HepG2 (cell line): Measurements from ENCODE around the gene RAB14. TPM values are rescaled to one million over a fixed set of nuclear protein-coding genes. Genes with fewer than 3 reads are reported as not detected.

ENCODE experiments used
- ATAC-seq: fragments of 200-7000 bp; cut with Tn5 transposase; 3 replicates; pipeline ENCODE4 v1.9.1; 2020; ENCODE audit warnings: mild to moderate bottlenecking, moderate library complexity
- BruUV-seq: library from RNA; stranded (reverse); fragments of 400-500 nt; replicated peaks from 2 replicates; lab custom pipeline; 2021; lab: Mats Ljungman, UMichigan
- CTCF ChIA-PET: fragments of 300-600 bp; formaldehyde crosslinking; extraction: SDS; loops from one replicate; lab custom pipeline; 2021; ENCODE audit warnings: low total read pairs, inconsistent platforms, low intra/inter-chr PET ratio; lab: Yijun Ruan, JAX
- POLR2A ChIA-PET: fragments of 350-600 bp; sonication (Branson Sonifier 250); formaldehyde crosslinking; loops from one replicate; lab custom pipeline; 2020; ENCODE audit warnings: antibody characterized with exemption, inconsistent platforms; lab: Yijun Ruan, JAX
- DNase-seq: peaks from one replicate; pipeline ENCODE4 v3.0.0-alpha.2; 2015; ENCODE audit warnings: low spot score
- FAIRE-seq: peaks from 3 replicates; lab custom pipeline; 2011; peaks lifted over from hg19 to GRCh38; lab: Jason Lieb, UNC
- H2AFZ ChIP-seq: one replicate; pipeline ENCODE4 v1.6.1; 2011; ENCODE audit warnings: low read length, inconsistent platforms
- H3K27ac ChIP-seq: fragments of 300-600 bp; 3 replicates; pipeline ENCODE4 v1.8.0; 2011; ENCODE audit warnings: mixed run types, mild to moderate bottlenecking, mixed read lengths, low read length, inconsistent platforms; ENCODE audit not compliant: insufficient read depth; ENCODE audit errors: extremely low read length
- H3K27me3 ChIP-seq, 2 experiments: fragments of 200-600 bp in 1 of 2; 2 replicates in 1 of 2; 3 replicates in 1 of 2; pipeline versions ENCODE4 v1.6.0 to v1.8.0; 2011; ENCODE audit warnings: low read length in 2 of 2, mild to moderate bottlenecking in 2 of 2, moderate library complexity in 2 of 2, inconsistent platforms in 1 of 2; ENCODE audit not compliant: insufficient read depth in 2 of 2, control insufficient read depth in 1 of 2
- H3K36me3 ChIP-seq, 2 experiments: fragments of 200-600 bp in 1 of 2; replicated peaks in 1 of 2; 2 replicates in 1 of 2; 3 replicates in 1 of 2; pipeline versions ENCODE4 v1.5.1 to v1.8.0; 2011; ENCODE audit warnings: low read length in 2 of 2, inconsistent platforms in 1 of 2; ENCODE audit not compliant: insufficient read depth in 2 of 2, control insufficient read depth in 1 of 2
- H3K4me1 ChIP-seq: 2 replicates; pipeline ENCODE4 v1.5.1; 2012; ENCODE audit warnings: low read length, inconsistent platforms; ENCODE audit not compliant: insufficient read depth
- H3K4me2 ChIP-seq: 2 replicates; pipeline ENCODE4 v1.6.0; 2011; ENCODE audit warnings: low read depth, low read length, inconsistent platforms
- H3K4me3 ChIP-seq, 3 experiments: fragments of 200-600 bp in 1 of 3; sonication (generic), shearing (Covaris generic) in 1 of 3; replicated peaks in 1 of 3; 2 replicates each; pipeline ENCODE4 v1.5.1; 2011 to 2016; ENCODE audit warnings: low read length in 3 of 3, inconsistent platforms in 2 of 3, low read depth in 2 of 3, mild to moderate bottlenecking in 2 of 3, control low read depth in 1 of 3, mixed read lengths in 1 of 3; ENCODE audit not compliant: insufficient read depth in 1 of 3
- H3K79me2 ChIP-seq: one replicate; pipeline ENCODE4 v1.6.1; 2011; ENCODE audit warnings: low read length, inconsistent platforms; ENCODE audit not compliant: insufficient read depth
- H3K9ac ChIP-seq: 2 replicates; pipeline ENCODE4 v1.6.0; 2011; ENCODE audit warnings: mild to moderate bottlenecking, low read depth, low read length, inconsistent platforms; ENCODE audit not compliant: insufficient read depth
- H3K9me3 ChIP-seq: 2 replicates; pipeline ENCODE4 v1.5.1; 2012; ENCODE audit warnings: mild to moderate bottlenecking, low read length
- H4K20me1 ChIP-seq: 2 replicates; pipeline ENCODE4 v1.6.0; 2011; ENCODE audit warnings: inconsistent platforms, mild to moderate bottlenecking, low read length, moderate library complexity; ENCODE audit not compliant: insufficient read depth
- RERE ChIP-seq: IDR thresholded peaks from 2 replicates; pipeline ENCODE4 v1.6.1; 2016; ENCODE audit warnings: low read depth, missing genetic modification reagents, missing compliant biosample characterization
- ZBTB44 ChIP-seq: sonication (generic); formaldehyde crosslinking; IDR thresholded peaks from 2 replicates; pipeline ENCODE4 v1.4.0; 2020; ENCODE audit warnings: missing genetic modification reagents
- ZIK1 ChIP-seq: sonication (generic); formaldehyde crosslinking; IDR thresholded peaks from 2 replicates; pipeline ENCODE4 v1.5.0; 2020; ENCODE audit warnings: mild to moderate bottlenecking, low read depth, missing genetic modification reagents, borderline replicate concordance
- ZNF20 ChIP-seq: sonication (generic); formaldehyde crosslinking; IDR thresholded peaks from 2 replicates; pipeline ENCODE4 v1.4.0; 2020; ENCODE audit warnings: mild to moderate bottlenecking, moderate library complexity, missing genetic modification reagents
- ZNF230 ChIP-seq: sonication (generic); formaldehyde crosslinking; IDR thresholded peaks from 2 replicates; pipeline ENCODE4 v1.4.0; 2020; ENCODE audit warnings: mild to moderate bottlenecking, missing genetic modification reagents
- WGBS: methylation state at CpG from one replicate; pipeline ENCODE4 v1.1.6; 2017; ENCODE audit warnings: low lambda C conversion rate; 5-methylcytosine and 5-hydroxymethylcytosine counted together
- in situ Hi-C: cut with HindIII; loops from 2 replicates; pipeline ENCODE4 v1.10.0; 2017; ENCODE audit warnings: low pct_unique_long_range_greater_than_20kb; ENCODE audit not compliant: extremely low pct_ligation_motif_present
- intact Hi-C: fragments of 100-400 bp; cut with micrococcal nuclease; formaldehyde crosslinking; loops from one replicate; pipeline ENCODE4 v1.10.0; 2022; ENCODE audit not compliant: unreplicated experiment
- polyA plus RNA-seq, 8 experiments: library from polyadenylated mRNA; depleted of rRNA in 3 of 8; stranded (reverse) in 7 of 8; unstranded in 1 of 8; fragments of >200 nt; fragmentation: Illumina TruSeq in 4 of 8; extraction: Trizol in 4 of 8; gene quantifications; 2 replicates each; pipeline versions ENCODE4 v1.2.1 to v1.2.3, GENCODE V29; 2011 to 2016; ENCODE audit warnings: low read depth in 4 of 8, missing spikeins in 1 of 8, mixed read lengths in 1 of 8; ENCODE audit not compliant: insufficient read depth in 1 of 8
- total RNA-seq, 5 experiments: library from RNA; depleted of rRNA; stranded (reverse); fragments of >200 nt; fragmentation: Illumina TruSeq; extraction: Trizol; gene quantifications; 2 replicates each; pipeline ENCODE4 v1.2.3, GENCODE V29; 2016; ENCODE audit warnings: low read depth in 1 of 5

The RAB14 gene
- total and polyA plus RNA-seq, 2 of the 13 experiments (the other 11 are each of a cell fraction or from before 2014, with no cell fraction given), result 17.4 to 19.3 TPM

GRCh38 chr9:121168052-121168451 is 33.6 kb downstream of the RAB14 start:
- H3K36me3 ChIP-seq, result peaks cover 2 to 32% of the 10 kb centered on the region in 2 experiments; a peak in 4 of 5 replicates
- no peaks in the 10 kb centered on the region for H4K20me1 ChIP-seq
- H3K9ac ChIP-seq, result no peak overlapping the region
- in situ Hi-C loops (no loop called here), intact Hi-C loops (no loop called here)
- POLR2A ChIA-PET, result no interaction called here
- H3K9me3 ChIP-seq, result no peaks in the 10 kb centered on the region
- H3K4me1 ChIP-seq, result no peaks in the 10 kb centered on the region
- no TSS peak for BruUV-seq
- no peaks in the 10 kb centered on the region for H3K27me3 ChIP-seq
- no peaks in the 10 kb centered on the region for H3K79me2 ChIP-seq
- WGBS, result 97% methylated on average over 2 of the region's 2 CpGs
- no peak overlapping the region for H2AFZ ChIP-seq
- TF ChIP-seq ZBTB44 (CRISPR knock-in tag), result no peak
- no peak for TF ChIP-seq ZNF20
- TF ChIP-seq ZIK1 (CRISPR knock-in tag), result no peak
- TF ChIP-seq RERE, result no peak
- TF ChIP-seq ZNF230 (CRISPR knock-in tag), result no peak
- DNase-seq, result no peak
- CTCF ChIA-PET, result no interaction called here
- no peak overlapping the region for H3K4me3 ChIP-seq
- no peak for FAIRE-seq
- no peak for ATAC-seq
- no peak overlapping the region for H3K27ac ChIP-seq
- no peak overlapping the region for H3K4me2 ChIP-seq
